NCI-H748 (cell line): ENCODE measurements around the gene BYSL.

Source experiments
- DNase-seq: peaks from one replicate; lab custom pipeline; 2025; ENCODE audit not compliant: unreplicated experiment; lab: John Stamatoyannopoulos, UW

The BYSL gene

GRCh38 chr6:41974281-41974825 is 53.1 kb downstream of the BYSL start:
- DNase-seq: no peak

GRCh38 chr6:41975276-41975675 is 54.0 kb downstream of the BYSL start:
- no peak for DNase-seq

- no peak for DNase-seq
Measured at GRCh38 chr6:41976794-41977484, 55.6 kb downstream of the BYSL start.
